Activated CD4-positive, CD25-positive, alpha-beta regulatory T cell (primary cell): ENCODE measurements around the gene RBM38.

Experiments
- DNase-seq, 4 experiments: peaks; one replicate each; lab custom pipeline; 2025; lab: John Stamatoyannopoulos, UW

Gene RBM38

DNA sequence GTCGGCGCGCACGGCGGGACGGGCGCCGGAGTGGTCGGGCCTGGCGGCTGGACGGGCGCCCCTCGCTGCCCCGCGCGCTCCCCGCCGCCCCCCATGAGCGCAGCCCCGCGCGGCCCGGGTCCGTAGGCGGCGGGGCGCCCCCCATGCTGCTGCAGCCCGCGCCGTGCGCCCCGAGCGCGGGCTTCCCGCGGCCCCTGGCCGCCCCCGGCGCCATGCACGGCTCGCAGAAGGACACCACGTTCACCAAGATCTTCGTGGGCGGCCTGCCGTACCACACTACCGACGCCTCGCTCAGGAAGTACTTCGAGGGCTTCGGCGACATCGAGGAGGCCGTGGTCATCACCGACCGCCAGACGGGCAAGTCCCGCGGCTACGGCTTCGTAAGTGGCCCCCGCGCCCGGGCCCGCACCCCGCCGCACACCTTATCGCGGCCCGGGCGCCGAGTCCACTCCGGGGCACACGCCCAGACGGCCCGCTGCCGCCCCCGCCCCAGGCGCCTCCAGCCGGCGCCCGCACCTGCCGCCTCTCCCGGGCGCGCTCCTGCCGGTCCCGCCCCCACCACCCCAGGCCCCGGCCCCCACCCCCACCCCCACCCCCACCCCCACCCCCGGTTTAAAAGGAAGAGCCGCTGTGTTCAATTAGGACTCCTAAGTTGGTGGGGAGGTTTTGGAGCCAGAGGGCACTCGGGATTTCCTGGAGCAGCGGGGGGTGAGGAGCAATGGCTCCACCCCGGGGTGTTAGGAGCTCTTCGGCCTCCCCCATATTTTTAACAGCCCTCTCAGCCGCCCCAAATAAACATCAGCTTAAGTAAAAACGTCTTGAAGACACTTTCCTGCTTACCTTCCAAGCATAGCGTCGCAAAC lies 474 bp downstream of the RBM38 start:
- DNase-seq, result peak in 1 of 4 experiments; percentile 17

DNA sequence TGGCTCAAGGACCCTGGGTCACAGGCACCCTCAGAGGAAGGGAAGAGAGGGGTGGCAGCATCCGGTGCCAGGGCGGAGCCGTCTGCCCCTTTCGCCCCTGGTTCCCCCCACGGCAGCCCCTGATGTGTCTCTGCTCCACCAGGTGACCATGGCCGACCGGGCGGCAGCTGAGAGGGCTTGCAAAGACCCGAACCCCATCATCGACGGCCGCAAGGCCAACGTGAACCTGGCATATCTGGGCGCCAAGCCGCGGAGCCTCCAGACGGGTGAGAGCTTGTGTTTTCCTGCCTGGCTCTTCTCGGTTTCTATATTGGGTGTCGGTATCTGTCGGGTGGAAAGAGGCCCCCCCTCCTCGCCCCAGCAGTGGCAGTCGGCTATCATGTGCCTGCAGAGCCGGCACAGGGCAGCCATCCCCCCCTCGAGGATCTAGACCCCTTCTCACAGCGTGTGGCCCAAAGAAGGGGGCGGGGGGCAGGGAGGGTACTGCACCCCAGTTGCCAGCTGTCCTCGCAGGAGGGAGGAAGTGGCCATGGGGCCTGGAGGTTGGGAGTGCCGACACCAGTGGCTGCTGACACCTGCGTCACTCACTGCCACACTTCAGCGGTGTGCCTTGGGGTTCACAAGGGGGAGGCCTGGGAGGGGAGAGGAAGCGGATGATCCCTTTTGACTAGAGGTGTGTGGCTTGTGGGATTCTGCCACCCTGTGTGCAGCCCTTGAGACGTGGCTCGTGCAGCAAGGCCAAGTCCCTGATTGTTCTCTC lies 1.5 kb downstream of the RBM38 start:
- DNase-seq, result peak; percentile 39 to 81 (median 61)

GRCh38 chr20:57393321-57394120 lies 2.3 kb downstream of the RBM38 start:
- no peak for DNase-seq

DNA sequence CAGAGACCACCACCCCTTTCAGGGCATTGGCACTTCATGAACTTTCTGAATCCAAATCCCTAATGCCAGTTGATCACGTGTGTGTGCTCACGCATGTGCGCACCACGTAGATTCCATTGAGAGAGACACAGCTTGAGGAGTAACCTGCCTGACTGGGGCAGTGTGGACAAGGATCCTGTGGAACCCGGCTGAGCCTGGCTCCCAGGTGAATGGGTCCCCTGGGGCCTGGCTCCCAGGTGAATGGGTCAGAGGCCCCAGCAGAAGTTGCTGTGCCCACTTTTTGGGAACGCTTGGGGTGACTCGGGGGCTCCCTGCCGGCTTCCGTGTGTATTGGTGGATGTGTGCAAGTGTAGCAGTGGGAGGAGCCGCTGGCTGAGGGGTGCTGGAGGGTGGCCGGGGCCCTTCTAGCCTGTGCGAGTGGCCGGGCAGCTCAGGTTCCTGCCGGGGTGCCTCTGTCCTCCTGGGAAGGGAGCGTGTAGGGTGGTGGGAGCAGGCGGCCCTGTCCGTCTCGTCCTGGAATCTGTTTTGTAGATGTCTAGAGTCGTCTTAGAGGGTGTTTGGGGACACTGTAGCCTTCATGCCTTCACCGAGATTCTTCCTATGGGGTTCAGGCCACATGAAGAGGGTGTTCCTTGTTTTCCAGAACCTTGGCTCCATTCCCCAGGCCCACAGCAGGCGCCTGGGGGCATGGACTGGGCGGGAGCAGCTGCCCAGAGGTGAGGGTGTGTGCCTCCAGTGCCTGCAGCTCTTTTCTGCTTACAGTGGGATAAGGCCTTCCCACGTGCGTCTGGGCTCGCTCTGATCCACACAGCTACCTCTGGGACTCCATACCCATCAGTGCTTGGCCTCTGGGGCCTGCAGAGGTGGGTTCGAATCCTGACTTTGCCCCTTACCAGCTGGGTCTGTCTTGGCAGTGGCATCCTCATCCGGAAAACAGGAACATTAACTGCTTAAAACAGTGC lies 3.2 kb downstream of the RBM38 start:
- no peak for DNase-seq

DNA sequence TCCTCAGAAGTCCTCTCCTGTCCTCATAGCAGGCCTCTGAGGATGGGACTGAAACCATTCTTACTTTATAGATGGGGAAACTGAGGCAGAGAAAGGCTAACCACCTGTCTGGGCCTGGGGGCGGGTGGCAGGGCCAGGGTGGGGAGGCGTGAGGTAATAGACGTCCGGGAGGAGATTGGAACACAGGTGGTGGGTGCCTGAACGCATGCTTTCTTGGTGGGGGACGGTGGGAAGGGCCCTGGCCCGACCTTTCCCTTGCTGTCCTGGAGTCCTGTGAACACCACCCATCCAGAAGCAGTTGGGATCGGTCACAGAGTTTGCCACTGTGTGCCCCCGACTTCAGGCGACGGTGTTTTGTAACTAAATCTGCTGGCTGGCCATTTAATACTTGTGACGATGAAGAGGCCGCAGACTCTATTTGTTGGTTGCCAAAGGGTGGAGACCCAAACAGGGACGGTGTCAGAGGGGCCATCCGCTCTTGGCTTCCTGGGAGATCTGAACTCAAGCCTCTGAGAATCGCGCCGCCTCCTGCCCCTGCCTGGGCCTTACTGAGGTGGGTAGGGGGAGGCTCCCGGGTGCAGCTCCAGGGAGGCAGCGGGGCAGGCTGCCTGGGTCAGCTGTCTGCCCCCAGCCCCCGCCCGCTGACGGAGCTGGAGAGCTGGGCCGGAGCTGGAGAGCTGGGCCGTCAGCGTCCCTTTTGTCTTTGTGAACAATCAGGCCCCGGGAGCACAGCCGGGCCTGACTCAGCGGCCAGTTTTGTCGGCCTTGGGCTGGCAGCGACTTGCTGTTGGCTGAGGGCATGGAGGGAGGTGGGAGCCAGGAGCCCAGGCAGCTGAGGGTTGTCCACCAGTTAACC lies 4.1 kb downstream of the RBM38 start:
- DNase-seq, result no peak

- DNase-seq, result no peak
Observed at GRCh38 chr20:57396212-57396983, 5.2 kb downstream of the RBM38 start.

DNA sequence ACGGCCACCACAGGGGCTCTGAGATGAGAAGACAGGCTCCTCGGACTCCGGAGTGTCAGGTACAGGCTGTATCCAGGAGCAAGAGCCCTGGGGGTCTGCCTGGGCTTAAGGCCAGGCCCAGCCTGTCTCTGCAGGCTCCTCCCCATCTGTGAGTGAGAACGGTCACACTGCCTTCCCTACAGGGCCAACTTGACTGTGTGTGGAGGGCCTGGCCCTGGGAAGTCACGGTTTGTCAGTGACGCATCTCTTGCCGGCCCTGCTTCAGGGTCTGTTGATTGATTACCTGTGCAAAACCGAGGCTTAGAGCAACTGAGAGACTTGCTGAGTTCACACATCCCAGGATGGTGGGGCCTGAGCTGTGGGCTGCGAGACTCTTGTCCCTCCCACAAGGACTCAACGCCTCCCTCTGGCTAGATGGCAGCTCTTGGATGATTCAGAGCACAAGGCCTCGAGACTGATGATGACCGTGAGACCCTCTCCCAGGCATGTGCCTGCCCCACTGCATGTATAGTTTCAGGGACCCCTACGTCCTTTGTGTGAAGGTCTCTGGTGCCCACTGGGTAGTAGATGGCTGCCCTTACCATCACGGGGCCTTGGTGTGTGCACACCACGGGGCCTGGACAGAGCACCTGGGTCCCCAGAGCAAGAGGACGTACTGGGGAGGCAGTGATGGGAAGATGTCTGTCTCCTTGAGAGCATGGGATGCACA lies 5.9 kb downstream of the RBM38 start:
- peak in 1 of 4 experiments; percentile 15 for DNase-seq

DNA sequence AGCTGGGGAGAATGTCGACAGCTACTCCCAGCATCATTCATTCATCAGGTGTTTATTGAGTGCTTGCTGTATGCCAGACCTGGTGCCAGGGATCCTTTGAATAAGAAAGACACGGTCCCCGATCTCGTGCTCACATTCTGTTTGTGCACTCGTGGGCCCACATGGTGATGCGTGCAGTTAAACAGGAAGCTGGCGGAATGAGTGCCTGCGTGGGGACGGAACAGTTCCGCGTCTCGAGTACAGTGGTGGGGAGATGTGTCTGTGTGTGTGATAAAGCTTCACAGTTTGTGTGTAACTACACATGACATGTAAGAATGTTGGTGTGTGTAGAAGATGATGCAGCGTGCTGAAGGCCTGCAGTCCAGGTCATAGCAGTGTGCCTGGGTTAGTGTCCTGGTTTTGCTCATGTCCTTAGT lies 6.5 kb downstream of the RBM38 start:
- DNase-seq, result peak in 3 of 4 experiments; percentile 28 to 58 (median 49)

- DNase-seq, result peak; percentile 61 to 97 (median 90)
Observed at GRCh38 chr20:57398231-57398821, 7.1 kb downstream of the RBM38 start.

DNA sequence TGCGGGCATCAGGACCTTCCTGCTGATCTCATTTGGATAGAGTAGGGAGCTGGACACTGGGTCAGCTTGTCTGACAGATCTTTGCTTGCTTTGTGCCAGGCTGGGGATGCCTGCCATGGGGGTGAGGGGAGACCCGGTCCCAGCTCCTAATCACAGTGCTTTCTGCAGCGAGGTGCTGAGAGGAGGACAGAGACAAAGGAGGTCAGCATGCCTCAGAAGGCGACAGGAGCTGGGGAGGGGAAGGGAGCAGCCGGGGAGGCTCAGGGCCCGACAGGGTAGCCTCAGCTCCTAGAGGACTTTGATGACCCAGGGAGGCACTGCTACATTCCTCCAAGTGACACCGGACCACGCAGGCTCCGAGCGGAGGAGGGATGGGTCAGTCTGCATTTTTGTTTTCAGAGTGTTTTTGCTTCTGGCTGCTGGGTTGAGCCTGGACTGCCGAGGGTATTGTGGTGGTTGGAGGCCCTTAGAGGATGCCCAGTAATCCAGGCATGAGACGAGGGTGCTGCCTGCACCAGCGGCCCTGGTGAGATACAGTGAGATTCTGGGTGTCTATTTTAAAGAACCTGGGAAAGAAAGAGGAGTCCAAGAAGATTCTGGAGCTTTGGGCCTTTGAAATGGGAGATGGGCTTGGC lies 7.8 kb downstream of the RBM38 start:
- DNase-seq, result no peak

- peak in 2 of 4 experiments; percentile 14 to 27 for DNase-seq
Observed at GRCh38 chr20:57399587-57400155, 8.5 kb downstream of the RBM38 start.

DNA sequence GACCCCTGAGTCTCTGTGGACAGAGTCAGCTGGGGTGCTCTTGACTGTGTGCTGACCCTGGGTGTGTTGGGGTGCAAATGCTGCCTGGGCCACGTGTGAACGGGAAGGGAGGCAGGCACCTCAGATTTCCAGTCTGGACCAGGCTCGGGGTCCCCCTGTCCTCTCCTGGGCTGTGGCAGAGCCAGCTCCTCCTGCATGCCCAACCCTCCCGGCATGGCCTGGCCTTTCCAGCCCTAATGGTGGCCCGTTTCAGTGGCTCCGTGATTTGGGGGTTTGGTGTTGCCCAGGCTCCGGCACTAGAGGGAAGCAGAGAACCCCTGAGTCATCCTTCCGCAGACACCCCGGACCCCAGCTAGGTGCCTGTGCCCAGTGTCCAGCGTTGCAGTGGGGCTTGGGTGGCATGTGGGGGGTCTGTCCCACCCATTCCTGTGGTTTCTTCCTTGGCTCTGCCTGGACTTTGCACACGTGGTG lies 9.1 kb downstream of the RBM38 start:
- DNase-seq, result no peak

DNA sequence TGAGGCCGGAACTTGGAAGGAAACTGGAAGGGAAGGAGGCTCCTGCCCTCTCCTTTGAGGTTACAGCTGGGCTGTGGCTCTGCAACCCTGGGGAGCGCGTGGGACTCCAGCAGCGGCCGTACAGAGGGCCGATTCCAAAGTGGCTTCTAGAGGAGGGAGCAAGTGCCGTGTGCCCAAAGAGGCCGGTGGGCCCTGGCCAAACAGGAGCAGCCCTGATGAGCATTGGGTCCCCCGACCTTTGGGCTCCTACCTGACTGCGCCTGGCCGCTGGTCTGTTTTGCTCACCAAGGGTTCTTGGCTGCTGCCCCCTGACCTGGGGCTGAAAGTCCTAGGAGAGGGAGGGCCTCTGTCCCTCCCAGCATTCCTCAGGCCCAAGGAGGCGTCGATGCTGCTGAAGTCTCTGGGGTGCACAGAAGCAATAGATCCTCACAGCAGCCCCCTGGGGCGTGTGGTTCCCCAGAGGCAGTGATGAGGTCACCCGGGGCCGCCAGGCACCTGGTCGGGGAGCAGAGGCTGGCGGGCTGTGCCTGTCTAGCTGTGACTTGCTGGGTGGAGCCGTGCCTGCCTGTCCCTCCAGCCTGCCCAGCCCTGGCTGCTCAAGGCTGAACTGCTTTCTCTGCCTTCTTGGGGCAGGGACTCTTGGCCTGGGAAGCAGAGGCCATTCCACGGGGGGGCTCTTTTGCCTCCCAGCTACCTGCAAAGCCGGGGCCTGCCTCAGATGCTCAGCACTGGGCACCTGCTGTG lies 9.8 kb downstream of the RBM38 start:
- DNase-seq, result peak in 2 of 4 experiments; percentile 23 to 25

DNA sequence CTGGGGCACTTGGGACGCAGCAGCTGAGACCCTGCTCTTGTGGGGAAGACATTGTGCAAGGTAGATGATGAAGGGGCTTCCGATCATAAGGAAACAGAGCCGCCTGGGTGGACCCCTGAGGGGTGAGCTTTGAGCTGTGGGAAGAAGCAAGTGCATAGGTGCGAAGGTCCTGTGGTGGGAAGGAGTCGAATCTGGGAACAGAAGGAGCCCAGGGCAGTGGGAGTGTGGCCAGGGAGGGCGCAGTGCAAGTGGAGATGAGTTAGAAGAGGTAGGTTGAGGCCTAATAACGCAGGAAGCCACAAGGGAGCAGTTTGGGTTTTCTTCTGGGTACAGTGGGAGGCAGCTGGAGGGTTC lies 10.3 kb downstream of the RBM38 start:
- DNase-seq, result no peak

DNA sequence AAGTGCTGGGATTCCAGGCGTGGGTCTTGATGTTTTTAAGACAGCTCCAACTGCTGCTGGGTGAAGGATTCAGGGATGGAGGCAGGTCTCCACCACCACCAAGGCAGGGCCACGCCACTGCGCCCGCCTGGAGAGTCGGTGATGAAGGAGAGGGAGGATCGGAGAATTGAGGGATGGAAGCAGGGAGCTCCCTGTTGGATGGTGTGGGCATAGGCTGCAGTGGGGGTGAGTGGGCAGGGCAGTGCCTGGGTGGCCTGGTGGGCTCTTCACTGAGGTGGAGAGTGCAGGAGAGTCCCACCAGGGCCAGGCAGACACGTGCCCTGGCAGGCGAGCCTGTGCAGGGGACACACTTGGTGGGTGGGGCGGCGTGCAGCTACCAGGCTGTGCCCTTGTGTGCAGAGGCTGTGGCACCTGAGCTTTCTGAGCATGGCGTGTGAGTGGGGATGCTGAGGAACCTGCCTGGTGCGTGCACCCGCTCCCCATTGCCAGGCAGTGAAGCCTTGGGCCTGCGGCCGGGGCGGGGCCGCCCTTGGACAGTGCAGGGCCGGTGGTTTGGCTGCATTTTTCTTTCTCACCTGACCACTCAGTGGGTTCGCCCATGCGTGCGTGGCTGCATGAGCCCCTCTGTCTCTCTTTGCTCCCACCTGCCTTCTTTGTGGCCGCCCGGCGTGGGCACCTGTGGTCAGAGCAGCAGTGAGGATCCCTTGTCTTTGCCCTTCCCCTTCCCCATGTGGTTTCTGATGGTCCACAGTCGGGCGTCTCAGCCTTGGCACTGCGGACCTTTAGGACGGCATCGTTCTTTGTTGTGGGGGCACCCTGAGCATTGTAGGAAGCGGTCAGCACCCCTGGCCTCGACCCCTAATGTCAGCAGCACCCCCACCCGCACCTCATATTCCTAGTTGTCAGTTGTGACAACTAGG lies 11.3 kb downstream of the RBM38 start:
- DNase-seq, result no peak

DNA sequence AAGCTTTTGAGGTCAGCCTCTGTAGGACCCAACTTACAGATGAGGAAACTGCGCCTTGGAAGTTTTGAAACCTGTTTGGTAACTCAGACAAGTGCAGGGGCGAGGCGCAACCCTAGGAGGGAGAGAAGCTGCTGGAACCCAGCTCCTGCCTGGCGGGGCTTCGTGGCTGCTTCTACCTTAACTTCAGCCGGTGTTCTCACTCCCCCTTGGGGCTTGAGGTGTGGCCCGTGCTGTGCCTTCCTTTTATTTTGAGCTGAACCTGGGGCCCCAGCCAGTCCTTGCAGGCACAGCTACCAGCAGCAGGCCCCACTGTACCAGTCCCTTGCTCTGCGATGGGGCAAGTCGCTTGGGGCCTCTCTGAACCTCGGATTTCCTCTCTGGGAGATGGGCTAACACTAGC lies 12.0 kb downstream of the RBM38 start:
- DNase-seq, result no peak
